22Rv1 (cell line): ENCODE data around the gene C19orf44.
A peak's percentile ranks its signal among the peaks of the same experiment; 100 is the strongest.

Experiments
- CTCF ChIP-seq: fragments of 450-650 bp; IDR thresholded peaks from 2 replicates; pipeline ENCODE4 v1.5.1; 2017; ENCODE audit warnings: mild to moderate bottlenecking
- ZFX ChIP-seq: fragments of 450-650 bp; IDR thresholded peaks from 2 replicates; pipeline ENCODE4 v1.6.1; 2017; ENCODE audit warnings: antibody characterized with exemption, borderline replicate concordance

GRCh38 chr19:16518483-16519229, 22.5 kb downstream of the C19orf44 start:
- TF ChIP-seq CTCF = peak; percentile 23
- no peak for TF ChIP-seq ZFX
